HepG2 (cell line): Measurements from ENCODE around the gene KLHL30.

Experiments used
- CTCF ChIP-seq: sonication (generic); formaldehyde crosslinking; IDR thresholded peaks from 2 replicates; pipeline ENCODE4 v1.5.0; 2020; ENCODE audit warnings: mild to moderate bottlenecking, missing genetic modification reagents, moderate library complexity
- FOXC1 ChIP-seq: sonication (generic); formaldehyde crosslinking; IDR thresholded peaks from 2 replicates; pipeline ENCODE4 v1.8.0; 2022; ENCODE audit warnings: mild to moderate bottlenecking, missing genetic modification reagents, borderline replicate concordance
- GABPA ChIP-seq, 2 experiments: IDR thresholded peaks; 2 replicates each; pipeline ENCODE4 v1.6.1; 2011 to 2016; ENCODE audit warnings: low read depth in 2 of 2, low read length in 1 of 2, missing biosample characterization in 1 of 2, missing genetic modification characterization in 1 of 2
- HNF4G ChIP-seq, 2 experiments: sonication (generic) in 1 of 2; formaldehyde crosslinking in 1 of 2; IDR thresholded peaks; 2 replicates each; pipeline versions ENCODE4 v1.4.0 to v1.6.1; 2011 to 2020; ENCODE audit warnings: borderline replicate concordance in 2 of 2, low read depth in 2 of 2, mild to moderate bottlenecking in 2 of 2, low read length in 1 of 2, missing genetic modification reagents in 1 of 2, moderate library complexity in 1 of 2
- MXI1 ChIP-seq: IDR thresholded peaks from 3 replicates; pipeline ENCODE4 v1.6.1; 2012; ENCODE audit warnings: low read depth, low read length, inconsistent platforms, borderline replicate concordance
- NFIC ChIP-seq: IDR thresholded peaks from 2 replicates; pipeline ENCODE4 v1.6.1; 2012; ENCODE audit warnings: mild to moderate bottlenecking, low read length, inconsistent platforms
- PBX2 ChIP-seq: IDR thresholded peaks from 2 replicates; pipeline ENCODE4 v1.6.1; 2016; ENCODE audit warnings: control low read depth
- SNRNP70 ChIP-seq: fragments of 200-400 bp; formaldehyde crosslinking; IDR thresholded peaks from 2 replicates; pipeline ENCODE4 v1.6.1; 2017; ENCODE audit warnings: mild to moderate bottlenecking, low read depth, low read length, moderate library complexity
- TBX3 ChIP-seq: fragments of 450-650 bp; IDR thresholded peaks from 2 replicates; pipeline ENCODE4 v1.6.1; 2017; ENCODE audit warnings: antibody characterized with exemption, mild to moderate bottlenecking, inconsistent platforms, borderline replicate concordance
- ZFX ChIP-seq: sonication (generic); formaldehyde crosslinking; IDR thresholded peaks from 2 replicates; pipeline ENCODE4 v1.4.0; 2020; ENCODE audit warnings: mild to moderate bottlenecking, low read depth, missing genetic modification reagents, moderate library complexity
- ZNF280B ChIP-seq: sonication (generic); formaldehyde crosslinking; IDR thresholded peaks from 2 replicates; pipeline ENCODE4 v1.5.0; 2020; ENCODE audit warnings: missing genetic modification reagents, mild to moderate bottlenecking, borderline replicate concordance
- ZNF33A ChIP-seq: sonication (generic); formaldehyde crosslinking; IDR thresholded peaks from 2 replicates; pipeline ENCODE4 v1.5.1; 2020; ENCODE audit warnings: missing genetic modification reagents, mild to moderate bottlenecking, moderate library complexity, borderline replicate concordance
- ZNF34 ChIP-seq: sonication (generic); formaldehyde crosslinking; IDR thresholded peaks from 2 replicates; pipeline ENCODE4 v1.4.0; 2020; ENCODE audit warnings: mild to moderate bottlenecking, missing genetic modification reagents, borderline replicate concordance
- ZNF382 ChIP-seq: sonication (generic); formaldehyde crosslinking; IDR thresholded peaks from 2 replicates; pipeline ENCODE4 v1.5.0; 2020; ENCODE audit warnings: missing genetic modification reagents, mild to moderate bottlenecking, borderline replicate concordance

- TF ChIP-seq HNF4G (IDR thresholded peaks at IDR 0.05; ENCODE audit: borderline replicate concordance, low read depth, low read length) (no peak), HNF4G (CRISPR knock-in tag; IDR thresholded peaks at IDR 0.05; ENCODE audit: borderline replicate concordance, low read depth) (no peak), CTCF (no peak), PBX2 (CRISPR knock-in tag) (no peak), TBX3 (no peak), ZNF382 (CRISPR knock-in tag) (no peak), FOXC1 (CRISPR knock-in tag) (no peak), ZNF34 (CRISPR knock-in tag) (no peak), SNRNP70 (no peak), GABPA (IDR thresholded peaks at IDR 0.05; ENCODE audit: low read depth, low read length) (no peak), GABPA (CRISPR knock-in tag; IDR thresholded peaks at IDR 0.05; ENCODE audit: low read depth) (no peak), ZNF280B (no peak), ZNF33A (no peak), ZFX (no peak), NFIC (no peak), MXI1 (no peak)
Observed at GRCh38 chr2:238170386-238171071, 32.1 kb downstream of the KLHL30 start.
